ENCODE data around the gene GKN2. TPM values are rescaled to one million over a fixed set of nuclear protein-coding genes. Genes with fewer than 3 reads are reported as not detected.

Gene GKN2
- total RNA-seq, 1 experiment from 2014 or later: not detected

DNA sequence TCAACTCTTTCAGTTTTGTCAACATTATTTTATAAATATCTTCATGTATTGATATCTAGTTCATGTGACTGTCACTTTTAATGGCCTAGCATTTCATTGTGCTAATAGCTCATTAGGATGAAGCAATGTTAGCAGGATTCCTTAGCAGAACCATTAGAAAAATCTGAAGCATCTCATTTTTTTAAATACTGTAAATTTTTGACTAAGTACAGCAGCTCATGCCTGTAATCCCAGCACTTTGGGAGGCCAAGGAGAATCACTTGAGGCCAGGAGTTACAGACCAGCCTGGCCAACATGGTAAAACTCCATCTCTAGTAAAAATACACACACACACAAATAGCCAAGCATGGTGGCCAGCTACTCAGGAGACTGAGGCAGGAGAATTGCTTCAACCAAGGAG is 44.7 kb upstream of the GKN2 start:
- Histone ChIP-seq H3K4me1 (ENCODE audit: insufficient read depth, low read length) (no peaks in the 10 kb centered on the region), H4K5ac (ENCODE audit: insufficient read length, low read depth, low read length) (no peak overlapping the region), H3K23me2 (ENCODE audit: insufficient read length, low read depth, low read length, poor library complexity, severe bottlenecking) (no peaks in the 10 kb centered on the region), H3T11ph (ENCODE audit: low read length) (no peak overlapping the region), H3K9ac (ENCODE audit: extremely low read depth, insufficient read length, low read length) (no peak overlapping the region), H3K79me2 (ENCODE audit: insufficient read depth, low read length) (no peaks in the 10 kb centered on the region), H2BK5ac (ENCODE audit: insufficient read length, low read length) (no peak overlapping the region), H2BK15ac (ENCODE audit: low read depth, low read length) (no peak overlapping the region), H4K91ac (ENCODE audit: insufficient read length, low read depth, low read length) (no peak overlapping the region), H3K79me1 (ENCODE audit: insufficient read depth, low read depth, low read length, poor library complexity, severe bottlenecking) (no peaks in the 10 kb centered on the region), H2AFZ (ENCODE audit: low read length) (no peak overlapping the region), H2BK20ac (ENCODE audit: low read depth, low read length, poor library complexity, severe bottlenecking) (no peak overlapping the region), H3K9me3 (ENCODE audit: control insufficient read depth, low read depth, low read length) (no peaks in the 10 kb centered on the region), H4K8ac (replicated peaks; ENCODE audit: insufficient read length, low read depth, low read length) (no peak overlapping the region), H3K23ac (ENCODE audit: insufficient read length, low read depth, low read length) (no peak overlapping the region), H3K14ac (ENCODE audit: insufficient read depth, low read length) (no peak overlapping the region), H3K4me2 (ENCODE audit: insufficient read depth, insufficient read length, low read length) (no peak overlapping the region), H3K18ac (ENCODE audit: insufficient read length, low read depth, low read length) (no peak overlapping the region), H4K20me1 (ENCODE audit: control insufficient read depth, insufficient read depth, insufficient read length) (no peaks in the 10 kb centered on the region), H2BK12ac (ENCODE audit: insufficient read length, low read depth, low read length) (no peak overlapping the region), H3K4ac (ENCODE audit: low read depth, low read length) (no peak overlapping the region), H2AK5ac (ENCODE audit: insufficient read length, low read length) (no peak overlapping the region), H2BK120ac (ENCODE audit: low read depth, low read length, poor library complexity, severe bottlenecking) (no peak overlapping the region), H3K27ac (ENCODE audit: insufficient read length, low read depth, low read length) (no peak overlapping the region), H3K56ac (ENCODE audit: insufficient read length, low read depth, low read length) (no peak overlapping the region), H3K27me3 (ENCODE audit: insufficient read depth, low read length) (no peaks in the 10 kb centered on the region)
- H3K9me3 Mint-ChIP-seq: peaks cover 11 to 17% of the 10 kb centered on the region in 2 experiments
- TF ChIP-seq, protein P1, sequence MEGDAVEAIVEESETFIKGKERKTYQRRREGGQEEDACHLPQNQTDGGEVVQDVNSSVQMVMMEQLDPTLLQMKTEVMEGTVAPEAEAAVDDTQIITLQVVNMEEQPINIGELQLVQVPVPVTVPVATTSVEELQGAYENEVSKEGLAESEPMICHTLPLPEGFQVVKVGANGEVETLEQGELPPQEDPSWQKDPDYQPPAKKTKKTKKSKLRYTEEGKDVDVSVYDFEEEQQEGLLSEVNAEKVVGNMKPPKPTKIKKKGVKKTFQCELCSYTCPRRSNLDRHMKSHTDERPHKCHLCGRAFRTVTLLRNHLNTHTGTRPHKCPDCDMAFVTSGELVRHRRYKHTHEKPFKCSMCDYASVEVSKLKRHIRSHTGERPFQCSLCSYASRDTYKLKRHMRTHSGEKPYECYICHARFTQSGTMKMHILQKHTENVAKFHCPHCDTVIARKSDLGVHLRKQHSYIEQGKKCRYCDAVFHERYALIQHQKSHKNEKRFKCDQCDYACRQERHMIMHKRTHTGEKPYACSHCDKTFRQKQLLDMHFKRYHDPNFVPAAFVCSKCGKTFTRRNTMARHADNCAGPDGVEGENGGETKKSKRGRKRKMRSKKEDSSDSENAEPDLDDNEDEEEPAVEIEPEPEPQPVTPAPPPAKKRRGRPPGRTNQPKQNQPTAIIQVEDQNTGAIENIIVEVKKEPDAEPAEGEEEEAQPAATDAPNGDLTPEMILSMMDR (conservative IDR thresholded peaks at IDR 0.05): no peak
- no peaks in the 10 kb centered on the region; a peak in 3 of 7 replicates for H3K36me3 Mint-ChIP-seq (ENCODE audit: insufficient read depth in 1 of 3, low read depth in 3 of 3)
- H3K27me3 Mint-ChIP-seq (ENCODE audit: low read depth): peaks cover 12% of the 10 kb centered on the region
- no peak overlapping the region for H3K27ac Mint-ChIP-seq
- H3K4me3 Mint-ChIP-seq: no peak overlapping the region
- DNase-seq: no peak
- no peaks in the 10 kb centered on the region for H3K4me1 Mint-ChIP-seq

All from H9 (cell line).